HG02981 (cell line): ENCODE data around the gene OTUB2.

Experiments
- ATAC-seq: cut with Tn5 transposase; IDR thresholded peaks from one replicate; pipeline ENCODE4 v1.9.1; 2021; ENCODE audit warnings: mild to moderate bottlenecking, moderate library complexity; ENCODE audit not compliant: unreplicated experiment

Gene OTUB2

DNA sequence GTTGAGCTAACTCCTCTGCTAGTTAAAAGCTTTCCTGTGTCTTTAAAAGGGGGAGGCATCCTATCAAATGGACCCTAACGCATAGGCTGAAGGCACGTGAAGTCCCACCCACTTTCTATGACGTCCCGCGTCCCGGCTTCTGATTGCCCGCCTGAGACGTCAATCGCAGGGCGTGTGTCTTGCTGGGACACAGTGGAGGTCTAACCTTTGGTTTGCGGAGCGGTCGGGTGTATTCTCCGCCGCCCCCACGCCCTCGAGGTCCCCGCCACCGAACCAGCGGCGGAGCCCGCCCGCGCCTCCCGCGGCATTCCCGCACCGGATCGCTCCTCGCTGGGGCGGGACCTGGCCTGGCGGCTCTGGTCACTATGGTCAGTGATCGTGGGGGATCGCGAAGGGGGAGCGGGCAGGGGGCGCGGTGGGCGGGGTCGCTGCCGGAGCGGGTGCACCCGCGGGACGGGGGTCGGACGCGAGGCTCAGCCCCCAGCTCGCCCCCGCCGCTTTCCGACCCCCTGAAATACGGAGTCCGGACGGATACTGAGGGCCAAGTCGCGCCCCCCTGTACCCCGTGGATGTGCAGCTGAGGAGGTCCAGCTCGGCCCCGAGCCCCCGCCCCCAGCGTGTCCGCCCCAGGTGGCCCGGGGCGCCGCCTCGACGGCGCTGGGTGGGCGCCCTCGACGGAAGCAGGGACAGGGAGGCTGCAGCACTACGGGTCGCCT is at the start of gene OTUB2:
Gene OTUB2, plus strand, starts transcription at position 168 of the 716 bp plus-strand sequence. Its CDS starts 198 bp downstream, at position 366.
- peak; percentile 100 for ATAC-seq

DNA sequence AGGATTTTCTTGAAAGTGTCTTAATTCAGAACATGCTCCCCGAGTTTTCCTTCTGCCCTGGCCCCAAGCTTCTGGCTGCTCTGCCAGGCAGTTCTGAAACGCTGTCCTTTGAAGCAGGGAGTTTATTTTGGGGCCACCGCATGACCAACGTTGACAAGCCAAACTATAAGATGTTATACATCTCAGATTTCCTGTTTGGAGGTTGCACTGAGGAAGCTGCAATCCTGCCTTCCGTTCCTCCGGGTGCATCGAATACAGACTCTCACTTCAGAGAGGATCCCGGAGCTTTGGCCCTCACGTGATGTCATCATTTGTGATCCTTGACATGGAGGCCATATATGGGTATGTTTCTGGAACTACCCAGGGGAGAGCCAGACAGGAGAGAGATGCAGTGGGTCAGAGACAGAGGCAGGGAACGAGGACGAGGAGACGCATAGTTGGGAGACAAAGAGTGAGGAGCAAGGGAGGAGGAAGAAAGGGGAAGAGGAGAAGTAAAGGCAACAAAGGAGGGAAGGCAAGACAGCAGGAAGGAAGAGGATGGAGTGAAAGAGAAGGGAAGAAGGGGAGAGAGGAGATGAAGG is 49.6 kb upstream of the OTUB2 start, which contains the start of gene ASB2:
Gene ASB2, minus strand, starts transcription at position 94 of the 581 bp plus-strand sequence. CDS start 12,031 bp downstream, outside the sequence.
- ATAC-seq: peak; percentile 11

DNA sequence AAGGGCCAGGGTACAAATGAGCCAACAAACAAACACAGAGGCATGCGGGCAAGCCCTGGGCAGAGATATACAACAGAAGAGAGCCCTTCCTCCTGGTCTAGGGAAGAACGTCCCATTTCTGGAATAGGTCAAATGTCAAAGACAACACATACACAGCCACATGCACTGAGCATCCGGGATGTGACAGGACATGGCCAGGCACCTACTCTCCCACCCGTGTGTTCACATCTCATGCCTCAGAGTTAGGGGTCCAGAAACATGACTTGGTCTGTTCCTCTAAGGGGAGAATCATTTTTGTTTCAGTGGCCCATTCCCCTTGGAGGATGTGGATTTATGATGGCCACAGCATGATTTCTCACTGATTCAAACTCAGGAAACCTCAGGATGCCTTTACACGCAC is 49.0 kb upstream of the OTUB2 start:
- no peak for ATAC-seq

DNA sequence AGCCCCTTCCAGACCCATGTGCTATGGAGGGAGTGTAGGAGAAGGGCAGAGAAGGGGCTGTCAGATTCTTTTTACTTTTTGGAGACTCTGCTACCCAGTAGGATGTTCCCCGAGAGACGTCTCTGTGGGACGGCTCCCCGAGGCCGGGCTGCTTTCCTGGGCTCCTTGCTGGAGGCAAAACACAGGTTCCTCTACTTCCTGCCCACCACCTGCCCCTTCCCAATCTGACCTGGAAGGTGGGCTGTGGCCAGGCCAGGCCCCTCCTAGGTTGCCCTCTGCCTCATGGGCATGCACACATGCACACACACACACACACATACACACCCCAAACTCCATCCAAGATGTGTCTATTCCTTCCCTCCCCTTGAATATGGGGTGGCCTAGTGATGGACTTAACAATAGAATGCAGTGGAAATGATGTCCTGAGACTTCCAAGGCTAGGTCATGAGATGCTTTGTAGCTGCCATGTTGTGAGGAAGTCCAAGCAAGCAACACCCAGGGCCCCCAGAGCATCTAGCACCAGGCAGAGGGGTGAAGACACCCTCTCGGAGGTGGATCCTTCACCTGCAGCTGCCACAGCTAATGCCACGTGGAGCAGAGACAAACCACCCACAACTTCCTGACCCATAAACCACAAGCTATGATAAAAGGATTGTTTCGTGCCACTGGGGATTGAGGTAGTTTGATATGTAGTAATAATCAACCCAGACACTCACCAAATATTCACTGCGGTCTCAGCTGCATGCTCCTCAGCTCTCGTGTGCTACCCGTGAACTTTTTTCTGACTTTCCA is 48.2 kb upstream of the OTUB2 start:
- ATAC-seq: peak; percentile 65

DNA sequence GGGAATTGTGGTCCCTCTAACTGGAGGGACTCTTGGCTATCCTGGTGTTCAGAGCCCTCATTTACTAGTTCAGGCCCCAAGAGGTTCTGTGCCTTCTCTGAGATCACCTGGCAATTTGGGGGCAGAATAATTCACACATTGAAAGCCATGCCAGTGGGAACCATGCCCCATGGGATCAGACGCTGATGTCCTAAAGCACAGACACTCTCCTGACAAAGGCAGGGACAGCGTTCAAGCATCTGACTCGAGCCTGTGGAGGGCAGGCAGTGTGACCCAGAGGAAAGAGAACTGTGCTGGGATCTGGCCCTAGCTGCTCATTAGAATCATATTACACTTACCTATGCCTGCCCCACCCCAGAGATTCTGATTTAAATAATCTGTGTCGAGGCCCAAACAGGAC is 47.4 kb upstream of the OTUB2 start:
- ATAC-seq: peak; percentile 3

DNA sequence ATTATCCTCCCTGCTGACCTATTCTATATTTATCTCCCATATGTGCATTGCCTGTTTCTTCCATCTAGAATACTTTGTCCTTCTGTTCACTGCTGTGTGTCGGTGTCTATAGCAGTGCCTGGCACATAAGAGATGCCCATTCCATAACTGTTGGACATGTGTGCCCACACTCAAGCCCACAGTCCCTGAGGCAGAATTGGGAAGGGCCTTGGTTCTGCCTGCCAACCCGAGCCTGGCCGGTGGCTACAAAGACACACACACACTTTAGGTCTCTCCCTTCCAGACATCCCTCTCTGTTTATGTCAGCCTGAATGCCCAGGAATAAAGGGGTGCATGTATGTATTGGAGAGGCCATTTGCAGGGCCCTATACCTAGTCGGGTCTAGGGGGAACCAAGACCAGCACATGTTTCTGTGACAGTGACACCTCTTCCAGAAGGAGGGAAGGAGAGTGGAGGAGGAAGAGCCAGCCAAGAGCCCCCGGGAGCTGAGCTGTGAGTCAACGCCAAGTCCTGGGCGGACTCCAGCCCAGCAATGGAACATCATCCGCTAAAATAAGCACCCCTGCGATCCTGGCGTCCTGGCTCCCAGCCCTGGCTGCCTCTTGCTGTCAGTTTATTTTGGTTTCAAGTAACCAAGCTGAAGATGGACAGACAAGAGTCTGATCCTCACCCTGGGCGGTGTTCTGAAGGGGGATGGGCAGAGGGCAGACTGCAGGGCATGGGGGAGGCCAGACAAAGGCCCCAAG is 45.5 kb upstream of the OTUB2 start:
- ATAC-seq: no peak

DNA sequence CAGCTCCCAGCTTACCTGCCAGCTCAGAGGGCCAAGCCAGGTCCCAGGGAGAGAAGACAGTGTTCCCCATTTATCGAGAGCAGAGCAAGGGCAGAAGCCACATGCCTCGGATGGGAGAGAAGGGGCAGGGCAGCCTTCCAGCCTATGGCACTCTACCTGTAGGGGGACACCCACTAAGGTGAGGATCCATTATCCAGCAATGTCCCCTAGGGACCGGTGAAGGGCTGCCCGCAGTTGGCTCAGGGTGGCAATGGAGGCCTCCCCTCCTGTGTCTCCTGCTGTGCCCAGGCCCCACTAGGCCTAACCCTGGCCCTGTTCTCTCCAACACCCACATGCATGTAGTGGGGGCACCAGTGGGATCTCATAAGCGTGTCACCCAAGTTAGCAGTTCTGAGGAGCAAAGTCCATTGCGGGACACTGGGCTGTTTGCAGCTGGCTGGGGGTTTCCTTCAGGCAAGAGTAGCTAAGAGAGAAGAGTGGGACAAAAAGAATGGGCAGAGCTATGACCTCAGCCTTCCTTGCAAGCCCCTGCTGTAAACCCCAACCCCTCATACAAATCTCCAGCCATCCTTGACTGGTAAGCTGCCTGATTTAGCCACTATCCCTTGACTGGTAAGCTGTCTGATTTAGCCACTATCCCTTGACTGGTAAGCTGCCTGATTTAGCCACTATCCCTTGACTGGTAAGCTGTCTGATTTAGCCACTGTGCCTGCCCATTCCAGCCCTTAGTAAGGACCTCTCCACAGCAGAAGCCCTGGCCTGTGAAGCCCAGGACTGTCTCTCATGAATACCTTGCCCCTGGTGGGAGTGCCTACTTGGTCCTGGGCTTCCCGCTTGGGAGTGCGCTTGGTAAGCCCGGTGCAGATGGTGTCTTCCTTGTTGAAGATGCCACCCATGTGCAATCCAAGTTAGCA is 44.6 kb upstream of the OTUB2 start:
- ATAC-seq: no peak

DNA sequence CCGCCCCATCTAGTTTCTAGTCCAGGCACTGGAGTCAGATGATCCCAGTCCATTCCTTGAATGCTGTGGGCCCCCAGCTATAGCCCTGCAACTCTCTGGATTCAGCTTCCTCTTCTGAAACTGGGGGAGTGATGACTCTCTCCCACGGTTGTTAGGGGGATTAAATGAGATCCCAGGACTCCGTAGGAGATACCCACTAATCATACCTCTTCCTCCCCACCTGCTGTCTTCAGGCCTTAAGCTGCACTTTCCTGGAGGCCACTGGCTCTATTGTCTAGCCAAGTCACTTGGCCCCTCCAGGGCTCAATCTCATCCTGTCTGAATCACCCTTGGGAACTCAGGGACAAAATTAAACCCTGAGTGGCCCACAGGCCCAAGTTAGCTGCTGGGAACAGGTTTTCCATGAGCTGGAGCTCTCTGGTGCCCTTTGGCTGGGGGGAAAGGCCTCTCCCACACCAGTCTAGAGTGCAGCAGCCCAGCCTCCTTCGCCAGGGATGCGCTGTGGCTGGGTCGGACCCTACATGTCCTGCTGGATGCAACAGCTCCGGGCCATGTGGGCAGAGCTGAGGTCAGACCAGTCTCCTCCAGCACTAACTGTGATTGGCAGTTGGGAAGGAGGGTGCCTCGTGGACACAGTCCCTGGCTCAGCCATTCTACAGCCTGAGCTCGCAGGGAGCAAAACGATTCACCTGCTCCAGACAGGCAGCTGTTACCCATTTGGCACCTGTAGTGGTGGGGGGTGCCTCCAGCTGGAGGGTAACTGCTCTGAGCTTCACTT is 43.7 kb upstream of the OTUB2 start:
- no peak for ATAC-seq

DNA sequence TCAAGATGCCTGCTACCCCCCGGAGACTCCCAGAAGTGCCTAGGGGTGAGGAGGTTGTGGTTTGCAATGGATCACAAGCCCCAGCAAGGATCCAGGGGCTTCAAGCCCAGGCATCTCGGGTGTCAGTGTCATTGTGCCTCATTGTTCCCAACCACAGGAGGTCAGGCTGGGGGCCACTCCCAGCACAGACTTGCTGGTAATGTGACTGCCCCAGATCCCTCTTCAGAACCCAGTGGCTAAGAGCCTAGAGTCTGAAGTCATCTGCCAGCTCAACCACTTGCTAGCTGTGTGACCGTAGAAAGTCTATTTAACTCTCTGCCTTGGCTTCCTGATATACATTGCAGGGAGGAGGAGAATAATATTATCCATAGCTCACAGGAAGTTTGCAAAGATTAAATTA is 42.1 kb upstream of the OTUB2 start:
- no peak for ATAC-seq

DNA sequence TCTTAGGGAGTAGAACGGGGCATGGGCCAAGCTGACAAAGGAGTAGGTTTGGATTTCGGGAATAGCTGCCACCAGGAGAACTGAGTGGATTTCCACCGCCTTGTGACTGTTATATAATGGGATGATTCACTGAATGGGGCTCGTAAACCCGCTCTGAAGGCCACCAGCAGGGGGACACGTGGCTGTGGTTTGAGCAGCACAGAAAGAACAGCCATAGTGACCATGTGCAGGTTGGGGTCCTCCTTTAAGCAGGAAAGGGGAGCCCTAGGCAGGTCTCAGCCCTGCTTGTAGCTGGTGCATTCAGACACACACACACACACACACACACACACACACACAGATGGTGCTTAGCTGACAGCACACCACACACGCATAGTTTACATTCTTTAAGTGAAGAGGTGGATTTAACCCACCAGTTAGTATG is 41.1 kb upstream of the OTUB2 start:
- no peak for ATAC-seq

DNA sequence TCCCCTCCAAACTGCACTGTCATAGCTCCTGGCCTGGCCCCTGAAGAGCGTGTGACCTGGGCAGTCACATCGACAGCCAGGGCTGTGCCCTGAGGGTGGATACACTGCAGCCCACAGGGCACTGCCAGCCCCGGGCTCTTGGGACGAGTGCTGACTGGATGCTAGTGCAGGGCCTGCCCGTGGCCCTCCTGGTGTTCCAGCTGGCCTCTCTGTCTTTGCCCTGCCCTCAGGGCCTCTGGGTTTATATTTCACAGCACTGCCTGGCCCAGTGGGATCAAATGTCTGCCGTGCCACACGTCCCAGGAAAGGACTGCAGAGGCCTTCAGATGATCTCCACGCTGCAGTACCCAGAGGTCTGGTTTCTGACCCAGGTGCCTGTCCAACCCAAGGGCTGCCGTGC is 39.2 kb upstream of the OTUB2 start:
- ATAC-seq: no peak

DNA sequence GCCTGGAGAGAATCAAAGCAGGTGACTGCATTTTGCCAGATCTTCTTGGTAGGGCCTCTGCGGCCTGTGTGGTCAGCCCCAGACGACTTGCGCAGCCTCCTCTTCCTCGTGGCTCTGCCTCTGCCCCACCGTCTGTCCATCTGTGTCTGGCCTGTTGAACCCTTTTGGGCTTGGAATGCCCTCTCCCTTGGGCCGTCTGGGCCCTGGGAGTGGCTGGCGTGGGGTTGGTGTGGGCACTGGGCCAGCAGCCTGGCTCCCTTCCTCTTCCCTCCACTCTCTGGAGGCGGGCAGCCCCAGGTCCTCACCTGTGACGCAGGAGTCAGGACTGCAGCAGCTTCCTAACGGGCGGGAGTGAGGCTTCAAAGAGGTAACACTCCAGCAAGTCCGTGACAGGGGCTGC is 38.8 kb upstream of the OTUB2 start:
- ATAC-seq: no peak

DNA sequence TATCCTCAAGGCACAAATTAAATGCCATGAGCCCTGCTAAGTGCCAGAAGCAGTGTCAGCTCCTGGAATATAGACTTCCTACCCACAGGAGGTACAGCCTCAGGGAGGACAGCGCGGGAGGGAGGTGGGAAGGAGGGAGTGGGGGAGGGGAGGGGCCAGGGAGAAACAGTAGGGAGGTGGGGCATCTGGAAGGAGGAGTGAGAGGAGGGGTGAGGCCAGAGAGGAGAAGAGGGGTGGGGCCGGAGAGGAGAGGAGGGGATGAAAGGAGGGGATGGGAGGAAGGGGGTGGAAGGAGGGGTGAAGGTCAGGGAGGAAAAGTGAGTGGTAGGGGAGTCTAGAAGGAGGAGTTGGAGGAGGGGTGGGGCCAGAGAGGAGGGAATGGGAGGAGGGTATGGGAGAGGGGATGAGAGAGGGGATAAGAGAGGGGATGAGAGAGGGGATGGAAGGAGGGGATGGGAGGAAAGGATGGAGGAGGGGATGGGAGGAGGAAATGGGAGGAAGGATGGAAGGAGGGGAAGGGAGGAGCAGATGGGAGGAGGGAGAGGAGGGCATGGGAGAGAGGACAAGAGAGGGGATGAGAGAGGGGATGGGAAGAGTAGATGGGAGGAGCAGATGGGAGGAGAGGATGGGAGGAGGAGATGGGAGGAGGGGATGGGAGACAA is 38.2 kb upstream of the OTUB2 start:
- no peak for ATAC-seq

DNA sequence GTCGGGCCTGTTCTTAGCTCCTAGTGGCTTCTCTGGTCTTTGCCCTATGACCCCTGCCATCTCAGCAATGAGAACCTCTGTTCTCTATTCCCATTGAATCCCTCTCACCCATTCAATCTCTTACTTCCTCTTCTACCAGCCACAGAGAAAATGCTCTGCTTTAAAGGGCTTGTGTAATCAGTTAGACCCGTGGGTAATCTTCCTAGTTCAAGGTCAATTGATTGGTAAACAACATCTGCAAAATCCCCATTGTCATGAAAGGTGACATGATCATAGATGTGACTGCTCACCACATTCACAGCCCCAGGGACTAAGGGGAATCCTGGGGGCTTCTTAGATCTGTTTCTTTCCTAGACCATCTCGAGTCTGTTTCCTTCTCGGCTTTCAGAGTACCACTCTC is 36.2 kb upstream of the OTUB2 start:
- no peak for ATAC-seq

DNA sequence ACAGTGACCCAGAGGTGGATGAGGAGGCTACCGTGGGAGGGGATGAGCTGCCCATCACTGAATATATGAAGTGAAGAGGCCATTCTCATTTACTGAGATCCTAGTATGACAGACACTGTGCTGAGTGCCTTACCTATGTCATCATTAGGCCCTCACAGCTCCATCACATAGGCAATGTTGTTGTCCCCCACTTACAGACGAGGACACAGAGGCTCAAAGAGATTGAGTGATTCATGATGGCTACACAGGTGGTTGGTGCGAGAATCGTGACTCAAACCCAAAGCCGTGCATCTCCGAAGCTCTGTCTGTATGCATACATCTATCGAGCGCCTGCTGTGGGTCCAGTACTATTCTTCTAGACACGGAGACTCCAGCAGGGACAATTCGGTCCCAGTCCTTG is 34.9 kb upstream of the OTUB2 start:
- ATAC-seq: no peak

DNA sequence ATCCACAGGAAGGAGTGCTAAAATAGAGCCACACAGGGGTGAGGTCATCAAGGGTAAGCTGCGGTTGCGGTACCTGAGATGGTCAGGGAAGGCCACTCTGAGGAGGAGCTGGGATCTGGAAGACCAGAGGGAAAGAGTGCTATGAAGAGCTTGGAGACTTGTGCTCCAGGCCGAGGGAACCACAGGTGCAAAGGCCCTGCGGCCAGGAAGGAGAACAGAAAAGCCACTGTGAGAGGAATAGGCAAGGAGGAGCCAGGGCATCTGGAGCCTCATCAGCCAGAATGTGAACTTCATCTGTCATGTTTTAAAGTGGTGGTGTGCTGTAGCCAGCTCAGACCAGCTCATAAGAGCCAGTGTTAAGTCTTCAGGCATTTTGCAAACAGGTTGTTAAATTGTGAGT is 34.5 kb upstream of the OTUB2 start:
- ATAC-seq: no peak

DNA sequence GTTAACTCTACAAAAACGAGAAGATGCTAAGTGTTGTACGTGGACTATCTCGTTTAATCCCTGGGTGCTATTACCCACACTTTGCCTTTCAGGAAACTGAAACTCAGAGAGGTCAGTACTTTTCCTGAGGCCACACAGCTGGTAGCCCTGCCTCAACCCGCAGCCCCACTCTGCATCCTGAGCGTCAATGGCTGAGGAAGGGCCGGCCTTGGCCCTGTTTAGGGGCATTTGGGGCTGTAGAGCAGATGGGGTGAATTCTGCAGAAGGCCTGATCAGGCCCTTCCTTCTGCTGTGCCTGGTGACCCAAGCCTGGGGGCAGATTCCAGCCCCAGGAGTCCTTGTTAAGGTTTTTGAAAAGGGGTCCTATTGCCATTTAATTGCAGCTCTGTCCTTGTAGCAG is 32.8 kb upstream of the OTUB2 start:
- ATAC-seq: no peak

DNA sequence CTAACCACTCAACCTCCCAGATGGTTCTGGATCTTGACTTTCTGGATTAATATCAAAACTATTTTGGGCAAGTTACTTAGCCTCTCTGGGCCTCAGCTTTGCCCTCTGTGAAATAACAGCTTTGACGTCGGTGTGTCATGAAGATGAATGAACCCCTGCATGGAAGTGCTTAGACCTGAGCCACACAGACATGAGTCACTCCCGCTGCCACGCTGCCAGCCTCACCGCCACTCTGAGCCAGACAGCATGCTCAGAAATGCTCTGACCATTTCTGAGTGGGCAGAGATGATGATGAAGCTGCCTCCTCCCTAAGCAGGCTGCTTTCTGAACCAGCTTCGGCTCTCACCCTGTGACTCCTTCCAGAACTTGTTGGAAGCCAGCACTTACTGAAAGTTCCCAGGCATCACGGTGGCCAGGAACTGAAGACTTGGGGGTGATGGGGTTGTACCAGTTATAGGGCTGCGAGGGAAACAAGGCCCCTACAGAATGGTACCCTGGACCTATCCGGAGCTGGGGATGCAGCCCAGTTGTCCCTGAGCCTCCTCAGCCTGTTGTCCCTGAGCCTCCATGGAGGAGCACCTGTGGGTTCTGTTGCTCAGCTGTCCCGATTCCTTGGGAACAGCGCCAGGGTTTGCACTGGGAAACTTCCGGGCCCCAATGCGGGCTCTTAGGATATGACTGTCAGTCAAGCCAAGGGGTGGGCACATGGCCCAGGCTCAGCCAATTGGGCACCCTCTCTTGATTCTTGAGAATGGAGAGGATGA is 31.0 kb upstream of the OTUB2 start:
- no peak for ATAC-seq
